ENCODE data around the gene ADAMTSL1.

- TF ChIP-seq POLR2AphosphoS5 (IDR thresholded peaks at IDR 0.05), result peak; percentile 42
- TF ChIP-seq POLR2A (IDR thresholded peaks at IDR 0.05), result no peak
- TF ChIP-seq CTCF (IDR thresholded peaks at IDR 0.05), result no peak
- no peak for TF ChIP-seq EP300 (IDR thresholded peaks at IDR 0.05)
Observed at GRCh38 chr9:18610956-18611355, 137.0 kb downstream of the ADAMTSL1 start.
